Hepatocyte (in vitro differentiated cells): ENCODE results near the gene SLC1A2. TPM values are rescaled to one million over a fixed set of nuclear protein-coding genes. Genes with fewer than 3 reads are reported as not detected.

Experiments used
- DNase-seq: peaks from one replicate; pipeline ENCODE4 v3.0.0-alpha.2; 2016; ENCODE audit warnings: low spot score
- H2AFZ ChIP-seq: fragments of 200-600 bp; sonication (generic); 2 replicates; pipeline ENCODE4 v1.6.0; 2016; ENCODE audit warnings: antibody characterized with exemption, mild to moderate bottlenecking
- H3K27ac ChIP-seq: fragments of 200-600 bp; sonication (generic); 2 replicates; pipeline ENCODE4 v1.5.1; 2016; ENCODE audit warnings: mild to moderate bottlenecking
- H3K27me3 ChIP-seq: fragments of 200-600 bp; sonication (generic); 2 replicates; pipeline ENCODE4 v1.6.1; 2016
- H3K36me3 ChIP-seq: fragments of 200-600 bp; sonication (generic); replicated peaks from 2 replicates; pipeline ENCODE4 v1.5.1; 2016; ENCODE audit warnings: low read depth; ENCODE audit not compliant: insufficient read depth
- H3K4me1 ChIP-seq: fragments of 200-600 bp; sonication (generic); 2 replicates; pipeline ENCODE4 v1.5.1; 2016; ENCODE audit warnings: mild to moderate bottlenecking, moderate library complexity; ENCODE audit not compliant: insufficient read depth
- H3K4me2 ChIP-seq: fragments of 200-600 bp; sonication (generic); 2 replicates; pipeline ENCODE4 v1.6.0; 2016
- H3K4me3 ChIP-seq: fragments of 200-600 bp; sonication (generic); 2 replicates; pipeline ENCODE4 v1.5.1; 2016; ENCODE audit warnings: mild to moderate bottlenecking
- H3K79me2 ChIP-seq: fragments of 200-600 bp; sonication (generic); 2 replicates; pipeline ENCODE4 v1.6.0; 2017; ENCODE audit warnings: mild to moderate bottlenecking
- H3K9me2 ChIP-seq: fragments of 200-600 bp; sonication (generic); replicated peaks from 2 replicates; pipeline ENCODE4 v1.6.0; 2017; ENCODE audit warnings: mild to moderate bottlenecking; ENCODE audit not compliant: insufficient read depth
- H3K9me3 ChIP-seq: fragments of 200-600 bp; sonication (generic); 2 replicates; pipeline ENCODE4 v1.5.1; 2016; ENCODE audit warnings: low read depth, mild to moderate bottlenecking
- H4K20me1 ChIP-seq: fragments of 200-600 bp; sonication (generic); 2 replicates; pipeline ENCODE4 v1.6.0; 2016; ENCODE audit warnings: mild to moderate bottlenecking; ENCODE audit not compliant: insufficient read depth, poor library complexity, severe bottlenecking
- EZH2 ChIP-seq: fragments of 200-600 bp; sonication (generic); IDR thresholded peaks from 2 replicates; pipeline ENCODE4 v1.6.1; 2016; ENCODE audit warnings: antibody characterized with exemption, mild to moderate bottlenecking, borderline replicate concordance
- EZH2phosphoT487 ChIP-seq: fragments of 200-600 bp; sonication (generic); IDR thresholded peaks from one replicate; pipeline ENCODE4 v1.6.1; 2018; ENCODE audit warnings: antibody characterized with exemption, mild to moderate bottlenecking, low read depth, moderate library complexity; ENCODE audit not compliant: unreplicated experiment, severe bottlenecking
- WGBS: methylation state at CpG from one replicate; pipeline ENCODE4 v1.1.6; 2016; ENCODE audit warnings: low lambda C conversion rate; ENCODE audit errors: missing lambda C conversion rate; 5-methylcytosine and 5-hydroxymethylcytosine counted together
- polyA plus RNA-seq: library from polyadenylated mRNA; unstranded; fragments of >200 nt; fragmentation: Nextera tagmentation; extraction: Ambion mirVana; gene quantifications from 2 replicates; pipeline ENCODE4 v1.2.1, GENCODE V29; 2016
- total RNA-seq: library from RNA; depleted of rRNA; stranded (reverse); fragments of >200 nt; gene quantifications from 2 replicates; pipeline ENCODE4 v1.2.3, GENCODE V29; 2014
- TF ChIP-seq, protein P1 (sequence below): fragments of 200-600 bp; sonication (generic); IDR thresholded peaks from 2 replicates; pipeline ENCODE4 v1.5.1; 2016; ENCODE audit warnings: antibody characterized with exemption, mild to moderate bottlenecking; ENCODE audit not compliant: poor library complexity

The SLC1A2 gene
- total and polyA plus RNA-seq, 2 experiments from 2014 or later: 0.59 to 2.9 TPM

DNA sequence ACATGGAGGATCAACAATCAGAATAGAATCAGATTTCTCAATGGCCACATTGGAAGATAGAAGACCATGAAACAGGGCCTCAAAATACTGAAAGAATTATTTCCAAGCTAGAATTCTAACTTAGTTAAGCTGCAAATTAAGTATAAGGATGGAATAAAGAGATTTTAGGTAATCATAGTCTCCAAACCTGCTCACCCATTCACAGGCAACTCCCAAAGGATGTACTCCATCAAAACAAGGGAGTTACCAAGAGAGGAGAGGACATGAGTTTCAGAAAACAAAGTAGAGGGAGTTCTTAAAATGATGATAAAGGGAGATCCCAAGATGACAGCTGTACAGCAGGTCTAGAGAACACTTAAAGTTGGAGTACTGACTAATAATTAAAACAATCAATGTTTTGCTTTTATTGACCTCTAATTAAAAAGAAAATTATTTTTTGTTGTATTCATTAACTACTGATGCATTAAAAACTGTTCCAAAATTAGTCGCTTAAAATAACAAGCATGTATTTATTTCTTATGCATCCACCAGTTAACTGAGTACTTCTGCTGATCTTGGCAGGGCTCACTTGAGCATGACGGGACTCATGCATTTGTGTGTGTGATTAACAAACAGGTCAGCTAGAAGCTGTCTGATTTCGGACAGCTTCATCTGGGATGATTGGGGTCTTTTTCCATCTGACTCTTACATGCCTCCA is 184.8 kb downstream of the SLC1A2 start:
- H3K4me2 ChIP-seq: no peak overlapping the region
- WGBS: 95% methylated on average over 3 of the region's 3 CpGs
- H3K4me1 ChIP-seq: no peaks in the 10 kb centered on the region
- H2AFZ ChIP-seq: no peak overlapping the region
- DNase-seq: no peak
- no peak overlapping the region for H3K4me3 ChIP-seq
- H3K27ac ChIP-seq: no peak overlapping the region
- H3K9me2 ChIP-seq: no peaks in the 10 kb centered on the region
- H3K79me2 ChIP-seq: no peaks in the 10 kb centered on the region
- H3K9me3 ChIP-seq: no peaks in the 10 kb centered on the region
- no peaks in the 10 kb centered on the region for H3K27me3 ChIP-seq
- H4K20me1 ChIP-seq: no peaks in the 10 kb centered on the region
- TF ChIP-seq EZH2phosphoT487 (no peak), EZH2 (no peak)
- TF ChIP-seq, protein P1, sequence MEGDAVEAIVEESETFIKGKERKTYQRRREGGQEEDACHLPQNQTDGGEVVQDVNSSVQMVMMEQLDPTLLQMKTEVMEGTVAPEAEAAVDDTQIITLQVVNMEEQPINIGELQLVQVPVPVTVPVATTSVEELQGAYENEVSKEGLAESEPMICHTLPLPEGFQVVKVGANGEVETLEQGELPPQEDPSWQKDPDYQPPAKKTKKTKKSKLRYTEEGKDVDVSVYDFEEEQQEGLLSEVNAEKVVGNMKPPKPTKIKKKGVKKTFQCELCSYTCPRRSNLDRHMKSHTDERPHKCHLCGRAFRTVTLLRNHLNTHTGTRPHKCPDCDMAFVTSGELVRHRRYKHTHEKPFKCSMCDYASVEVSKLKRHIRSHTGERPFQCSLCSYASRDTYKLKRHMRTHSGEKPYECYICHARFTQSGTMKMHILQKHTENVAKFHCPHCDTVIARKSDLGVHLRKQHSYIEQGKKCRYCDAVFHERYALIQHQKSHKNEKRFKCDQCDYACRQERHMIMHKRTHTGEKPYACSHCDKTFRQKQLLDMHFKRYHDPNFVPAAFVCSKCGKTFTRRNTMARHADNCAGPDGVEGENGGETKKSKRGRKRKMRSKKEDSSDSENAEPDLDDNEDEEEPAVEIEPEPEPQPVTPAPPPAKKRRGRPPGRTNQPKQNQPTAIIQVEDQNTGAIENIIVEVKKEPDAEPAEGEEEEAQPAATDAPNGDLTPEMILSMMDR: no peak
- H3K36me3 ChIP-seq: no peaks in the 10 kb centered on the region

DNA sequence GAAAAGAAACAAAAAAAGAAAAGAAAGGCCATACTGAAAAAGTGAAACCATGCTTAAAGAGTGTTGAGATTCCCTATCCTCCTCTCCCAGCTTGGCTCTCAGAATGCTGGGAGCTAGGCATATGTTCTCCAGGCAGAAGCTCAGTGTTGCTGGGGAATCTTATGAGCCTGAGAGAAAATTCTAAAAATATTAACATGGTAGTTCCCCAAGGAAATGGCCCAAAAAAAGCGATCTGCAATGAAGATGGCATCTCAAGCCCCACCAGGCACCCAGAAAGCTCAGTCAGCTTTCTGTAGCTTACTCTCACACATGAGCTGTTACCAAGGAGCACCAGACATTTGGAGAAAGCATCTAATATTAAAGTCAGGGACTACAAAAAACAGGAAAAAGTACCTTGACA is 185.8 kb downstream of the SLC1A2 start:
- WGBS: 100% methylated on average over 1 of the region's 1 CpG
- no peaks in the 10 kb centered on the region for H4K20me1 ChIP-seq
- no peaks in the 10 kb centered on the region for H3K36me3 ChIP-seq
- H3K27ac ChIP-seq: no peak overlapping the region
- no peaks in the 10 kb centered on the region for H3K79me2 ChIP-seq
- TF ChIP-seq, protein P1: no peak
- no peak for TF ChIP-seq EZH2
- TF ChIP-seq EZH2phosphoT487: no peak
- H3K9me3 ChIP-seq: no peaks in the 10 kb centered on the region
- H3K4me3 ChIP-seq: no peak overlapping the region
- DNase-seq: no peak
- no peak overlapping the region for H3K4me2 ChIP-seq
- H2AFZ ChIP-seq: no peak overlapping the region
- H3K27me3 ChIP-seq: no peaks in the 10 kb centered on the region
- no peaks in the 10 kb centered on the region for H3K9me2 ChIP-seq
- no peaks in the 10 kb centered on the region for H3K4me1 ChIP-seq

DNA sequence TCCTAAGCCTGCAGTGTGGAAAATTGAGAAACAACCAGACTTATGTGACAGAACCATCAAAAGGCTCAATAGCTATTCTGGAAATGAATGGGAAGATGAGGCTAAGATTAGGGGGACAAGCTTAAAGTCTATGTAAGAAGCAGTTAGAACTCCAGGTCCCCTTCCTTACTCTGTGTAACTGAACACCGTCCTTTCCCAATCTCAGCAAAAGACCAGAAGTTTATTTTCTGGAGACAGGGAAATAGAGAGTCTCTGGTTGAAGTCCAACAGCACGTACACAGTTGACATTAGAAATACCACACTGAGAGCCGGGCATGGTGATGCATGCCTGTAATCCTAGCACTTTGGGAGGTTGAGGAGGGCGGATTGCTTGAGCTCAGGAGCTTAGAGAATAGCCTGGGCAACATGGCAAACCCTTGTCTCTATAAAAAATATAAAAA is 186.4 kb downstream of the SLC1A2 start:
- Histone ChIP-seq H3K27me3 (no peaks in the 10 kb centered on the region), H3K9me2 (no peaks in the 10 kb centered on the region), H3K4me2 (no peak overlapping the region), H3K4me1 (no peaks in the 10 kb centered on the region), H3K27ac (no peak overlapping the region), H3K36me3 (no peaks in the 10 kb centered on the region), H2AFZ (no peak overlapping the region), H4K20me1 (no peaks in the 10 kb centered on the region), H3K4me3 (no peak overlapping the region), H3K9me3 (no peaks in the 10 kb centered on the region), H3K79me2 (no peaks in the 10 kb centered on the region)
- WGBS: 51% methylated on average over 4 of the region's 4 CpGs
- no peak for DNase-seq
- TF ChIP-seq EZH2 (no peak), EZH2phosphoT487 (no peak)
- TF ChIP-seq, protein P1: no peak
